Brain microvascular endothelial cell (primary cell): ENCODE data around the gene AK8.

Experiments used
- DNase-seq: peaks from one replicate; pipeline ENCODE4 v3.0.0-alpha.2; 2020
- H3K27ac ChIP-seq: fragments of 250-450 bp; sonication (Bioruptor Pico); 2 replicates; pipeline ENCODE4 v1.5.1; 2020; ENCODE audit warnings: mild to moderate bottlenecking, moderate library complexity
- H3K27me3 ChIP-seq: fragments of 250-450 bp; sonication (Bioruptor Pico); replicated peaks from 2 replicates; pipeline ENCODE4 v1.5.1; 2020; ENCODE audit warnings: mild to moderate bottlenecking
- H3K36me3 ChIP-seq: fragments of 250-450 bp; sonication (Bioruptor Pico); replicated peaks from 2 replicates; pipeline ENCODE4 v1.5.1; 2020; ENCODE audit warnings: mild to moderate bottlenecking
- H3K4me3 ChIP-seq: 2 replicates; pipeline ENCODE4 v1.5.1; 2011; ENCODE audit warnings: low read depth, mild to moderate bottlenecking, control low read depth, low read length, moderate library complexity
- in situ Hi-C: cut with HindIII; loops from 2 replicates; pipeline ENCODE4 v1.10.0; 2017; ENCODE audit warnings: low sequenced_read_pairs, low pct_ligation_motif_present
- TF ChIP-seq, protein P1 (sequence below): IDR thresholded peaks from 2 replicates; pipeline ENCODE4 v1.5.1; 2011; ENCODE audit warnings: low read depth, mild to moderate bottlenecking, moderate library complexity, low read length, control low read depth, inconsistent platforms; ENCODE audit errors: missing control alignments

Gene AK8

DNA sequence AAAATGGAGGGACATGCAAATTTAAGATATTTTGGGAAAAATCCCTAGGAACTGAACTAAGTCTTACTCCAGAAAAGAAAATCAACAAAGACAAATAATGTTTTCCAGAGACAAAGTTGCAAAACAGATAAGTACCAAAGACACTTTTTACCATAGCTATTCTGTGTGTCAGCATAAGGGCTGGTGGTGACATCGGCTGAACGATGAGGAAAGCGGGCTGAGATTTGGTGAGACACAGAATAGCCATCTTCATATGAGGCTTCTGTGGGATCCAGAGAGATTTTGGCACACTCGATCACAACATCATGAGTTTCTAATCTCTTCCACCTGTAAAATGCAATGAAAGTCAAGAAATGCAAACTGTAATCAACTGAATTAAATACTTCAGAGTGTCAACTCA lies 34.0 kb upstream of the AK8 start:
- no peaks in the 10 kb centered on the region for H3K27me3 ChIP-seq
- in situ Hi-C loops, result no loop called here
- no peak overlapping the region for H3K27ac ChIP-seq
- no peak overlapping the region for H3K4me3 ChIP-seq
- TF ChIP-seq, protein P1, sequence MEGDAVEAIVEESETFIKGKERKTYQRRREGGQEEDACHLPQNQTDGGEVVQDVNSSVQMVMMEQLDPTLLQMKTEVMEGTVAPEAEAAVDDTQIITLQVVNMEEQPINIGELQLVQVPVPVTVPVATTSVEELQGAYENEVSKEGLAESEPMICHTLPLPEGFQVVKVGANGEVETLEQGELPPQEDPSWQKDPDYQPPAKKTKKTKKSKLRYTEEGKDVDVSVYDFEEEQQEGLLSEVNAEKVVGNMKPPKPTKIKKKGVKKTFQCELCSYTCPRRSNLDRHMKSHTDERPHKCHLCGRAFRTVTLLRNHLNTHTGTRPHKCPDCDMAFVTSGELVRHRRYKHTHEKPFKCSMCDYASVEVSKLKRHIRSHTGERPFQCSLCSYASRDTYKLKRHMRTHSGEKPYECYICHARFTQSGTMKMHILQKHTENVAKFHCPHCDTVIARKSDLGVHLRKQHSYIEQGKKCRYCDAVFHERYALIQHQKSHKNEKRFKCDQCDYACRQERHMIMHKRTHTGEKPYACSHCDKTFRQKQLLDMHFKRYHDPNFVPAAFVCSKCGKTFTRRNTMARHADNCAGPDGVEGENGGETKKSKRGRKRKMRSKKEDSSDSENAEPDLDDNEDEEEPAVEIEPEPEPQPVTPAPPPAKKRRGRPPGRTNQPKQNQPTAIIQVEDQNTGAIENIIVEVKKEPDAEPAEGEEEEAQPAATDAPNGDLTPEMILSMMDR, result no peak
- H3K36me3 ChIP-seq, result peaks cover 32% of the 10 kb centered on the region
- no peak for DNase-seq

DNA sequence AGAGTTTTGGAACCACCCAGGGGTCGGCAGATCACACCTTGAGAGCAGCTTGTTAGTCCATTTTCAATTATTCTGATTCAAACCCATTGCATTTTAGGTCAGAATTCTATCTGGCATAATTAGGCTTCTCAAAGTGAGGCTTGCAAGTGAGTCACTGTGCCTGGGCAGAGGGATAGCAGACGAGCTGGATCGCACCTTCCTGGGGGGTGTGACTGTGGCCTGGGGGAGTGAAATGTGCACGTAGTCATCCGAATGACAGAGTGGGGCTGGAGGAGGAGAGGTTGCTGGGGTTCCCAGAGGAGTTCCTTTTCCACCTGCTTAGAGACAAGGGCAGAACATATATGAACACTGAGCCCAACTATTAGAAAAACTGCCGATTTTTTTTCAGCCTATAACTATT lies 32.3 kb upstream of the AK8 start:
- in situ Hi-C loops, result no loop called here
- H3K4me3 ChIP-seq, result no peak overlapping the region
- no peaks in the 10 kb centered on the region for H3K27me3 ChIP-seq
- TF ChIP-seq, protein P1, result no peak
- H3K36me3 ChIP-seq, result peaks cover 26% of the 10 kb centered on the region
- no peak overlapping the region for H3K27ac ChIP-seq
- no peak for DNase-seq

DNA sequence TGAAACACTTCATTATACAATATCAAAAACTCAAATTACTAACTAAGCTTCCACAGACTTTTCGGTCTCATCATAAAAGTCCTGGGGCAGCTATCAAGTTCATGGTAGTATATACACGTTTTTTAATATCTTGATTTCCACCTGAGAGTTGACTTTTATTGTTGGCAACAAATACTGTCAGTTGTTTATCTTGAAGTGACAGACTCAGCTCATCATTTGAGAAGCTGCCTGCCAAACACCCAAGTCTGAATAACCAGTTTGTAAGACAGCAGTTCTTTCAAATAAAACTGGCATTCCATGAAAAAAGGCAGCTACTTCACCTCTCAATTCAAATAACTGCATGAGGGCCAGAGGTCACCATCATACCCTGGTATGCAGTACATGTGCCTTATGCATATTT lies 31.2 kb upstream of the AK8 start:
- DNase-seq, result no peak
- TF ChIP-seq, protein P1, result no peak
- Histone ChIP-seq H3K36me3 (peaks cover 27% of the 10 kb centered on the region), H3K4me3 (no peak overlapping the region), H3K27ac (no peak overlapping the region), H3K27me3 (no peaks in the 10 kb centered on the region)
- in situ Hi-C loops, result no loop called here

DNA sequence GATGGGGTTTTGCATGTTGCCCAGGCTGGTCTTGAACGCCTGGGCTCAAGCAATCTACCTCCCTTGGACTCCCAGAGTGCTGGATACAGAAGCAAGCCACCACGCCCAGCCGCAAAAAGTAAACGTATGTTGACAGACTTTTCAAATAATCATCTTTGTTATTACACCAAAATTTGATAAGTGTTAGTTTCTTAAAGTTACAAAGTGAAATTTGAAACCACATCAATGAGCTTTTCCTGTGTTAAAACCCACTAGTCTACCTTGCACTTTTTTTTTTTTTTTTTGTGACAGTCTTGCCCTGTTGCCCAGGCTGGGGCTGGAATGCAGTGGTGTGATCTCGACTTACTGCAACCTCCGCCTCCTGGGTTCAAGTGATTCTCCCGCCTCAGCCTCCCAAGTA lies 30.6 kb upstream of the AK8 start:
- H3K4me3 ChIP-seq, result no peak overlapping the region
- in situ Hi-C loops, result no loop called here
- H3K27me3 ChIP-seq, result no peaks in the 10 kb centered on the region
- no peak for DNase-seq
- no peak overlapping the region for H3K27ac ChIP-seq
- H3K36me3 ChIP-seq, result peaks cover 33% of the 10 kb centered on the region
- TF ChIP-seq, protein P1, result no peak

DNA sequence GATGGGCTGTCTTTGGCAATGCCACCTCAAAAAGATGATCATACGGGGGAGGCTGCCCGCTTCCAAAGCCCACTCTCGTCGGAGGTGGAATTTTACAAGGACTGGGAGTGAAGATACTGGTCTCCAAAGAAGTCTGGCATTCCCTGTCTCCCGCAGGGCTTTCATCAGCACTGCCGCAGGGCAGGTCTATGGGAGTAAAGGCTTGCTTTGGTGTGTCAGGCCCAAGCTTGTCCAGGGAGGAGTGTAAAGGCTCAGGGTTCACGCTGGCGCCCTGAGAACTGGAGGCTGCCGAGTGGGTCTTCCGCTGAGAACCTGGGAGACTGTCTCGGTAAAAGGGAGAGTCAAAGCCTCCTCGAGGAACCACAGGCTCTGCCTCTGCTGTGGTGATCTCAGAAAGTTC lies 27.6 kb upstream of the AK8 start:
- H3K27ac ChIP-seq, result no peak overlapping the region

More for the DNA sequence above, 27.6 kb upstream of the AK8 start:
- in situ Hi-C loops, result no loop called here
- no peak for DNase-seq
- Histone ChIP-seq H3K36me3 (peaks cover 42% of the 10 kb centered on the region), H3K4me3 (no peak overlapping the region), H3K27me3 (no peaks in the 10 kb centered on the region)
- TF ChIP-seq, protein P1, result no peak
